Hepatocyte (in vitro differentiated cells): Measurements from ENCODE around the gene DCLK3.

ENCODE experiments used
- EZH2 ChIP-seq: fragments of 200-600 bp; sonication (generic); IDR thresholded peaks from 2 replicates; pipeline ENCODE4 v1.6.1; 2016; ENCODE audit warnings: antibody characterized with exemption, mild to moderate bottlenecking, borderline replicate concordance
- EZH2phosphoT487 ChIP-seq: fragments of 200-600 bp; sonication (generic); IDR thresholded peaks from one replicate; pipeline ENCODE4 v1.6.1; 2018; ENCODE audit warnings: antibody characterized with exemption, mild to moderate bottlenecking, low read depth, moderate library complexity; ENCODE audit not compliant: unreplicated experiment, severe bottlenecking
- TF ChIP-seq, protein P1 (sequence below): fragments of 200-600 bp; sonication (generic); IDR thresholded peaks from 2 replicates; pipeline ENCODE4 v1.5.1; 2016; ENCODE audit warnings: antibody characterized with exemption, mild to moderate bottlenecking; ENCODE audit not compliant: poor library complexity

DNA sequence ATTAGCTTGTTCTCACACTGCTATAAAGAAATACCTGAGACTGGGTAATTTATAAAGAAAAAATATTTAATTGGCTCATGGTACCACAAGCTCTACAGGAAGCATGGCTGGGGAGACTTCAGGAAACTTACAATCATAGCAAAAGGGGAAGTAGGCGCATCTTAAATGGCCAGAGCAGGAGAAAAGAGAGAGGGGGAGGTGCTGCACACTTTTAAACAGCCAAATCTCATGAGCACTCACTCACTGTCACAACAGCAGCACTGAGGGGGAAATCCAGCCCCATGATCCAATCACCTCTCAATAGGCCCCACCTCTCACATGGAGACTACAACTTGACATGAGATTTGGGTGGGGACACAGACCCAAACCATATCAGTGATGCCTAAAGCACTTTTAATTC, 82.5 kb downstream of the DCLK3 start:
- TF ChIP-seq, protein P1, sequence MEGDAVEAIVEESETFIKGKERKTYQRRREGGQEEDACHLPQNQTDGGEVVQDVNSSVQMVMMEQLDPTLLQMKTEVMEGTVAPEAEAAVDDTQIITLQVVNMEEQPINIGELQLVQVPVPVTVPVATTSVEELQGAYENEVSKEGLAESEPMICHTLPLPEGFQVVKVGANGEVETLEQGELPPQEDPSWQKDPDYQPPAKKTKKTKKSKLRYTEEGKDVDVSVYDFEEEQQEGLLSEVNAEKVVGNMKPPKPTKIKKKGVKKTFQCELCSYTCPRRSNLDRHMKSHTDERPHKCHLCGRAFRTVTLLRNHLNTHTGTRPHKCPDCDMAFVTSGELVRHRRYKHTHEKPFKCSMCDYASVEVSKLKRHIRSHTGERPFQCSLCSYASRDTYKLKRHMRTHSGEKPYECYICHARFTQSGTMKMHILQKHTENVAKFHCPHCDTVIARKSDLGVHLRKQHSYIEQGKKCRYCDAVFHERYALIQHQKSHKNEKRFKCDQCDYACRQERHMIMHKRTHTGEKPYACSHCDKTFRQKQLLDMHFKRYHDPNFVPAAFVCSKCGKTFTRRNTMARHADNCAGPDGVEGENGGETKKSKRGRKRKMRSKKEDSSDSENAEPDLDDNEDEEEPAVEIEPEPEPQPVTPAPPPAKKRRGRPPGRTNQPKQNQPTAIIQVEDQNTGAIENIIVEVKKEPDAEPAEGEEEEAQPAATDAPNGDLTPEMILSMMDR, result no peak
- no peak for TF ChIP-seq EZH2
- TF ChIP-seq EZH2phosphoT487, result no peak
